Measurements from ENCODE around the gene SLC7A1. TPM values are rescaled to one million over a fixed set of nuclear protein-coding genes. Genes with fewer than 3 reads are reported as not detected.

SLC7A1 gene
- total RNA-seq, 1 donor = 28.1 TPM

DNA sequence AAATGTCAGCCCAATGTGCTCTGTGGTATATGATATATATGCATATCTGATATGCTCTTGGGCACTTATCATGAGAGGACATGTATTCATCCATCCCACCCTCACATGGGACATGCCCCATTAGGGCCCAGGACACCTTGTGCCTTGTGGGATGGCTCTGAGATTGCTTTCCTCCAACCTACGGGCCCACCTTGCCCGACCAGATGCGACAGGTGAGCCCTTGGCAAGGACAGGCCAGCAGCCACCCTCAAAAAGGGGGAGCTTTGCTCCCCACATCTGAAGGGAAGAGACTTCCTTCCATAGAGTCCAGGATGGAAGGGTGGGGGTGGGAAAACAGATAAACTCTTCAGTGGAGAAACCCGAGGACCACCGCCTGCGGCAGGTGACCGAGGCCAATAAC lies 58.6 kb downstream of the SLC7A1 start:
- DNase-seq (ENCODE audit: low read depth) = no peak
- TF ChIP-seq, protein P1, sequence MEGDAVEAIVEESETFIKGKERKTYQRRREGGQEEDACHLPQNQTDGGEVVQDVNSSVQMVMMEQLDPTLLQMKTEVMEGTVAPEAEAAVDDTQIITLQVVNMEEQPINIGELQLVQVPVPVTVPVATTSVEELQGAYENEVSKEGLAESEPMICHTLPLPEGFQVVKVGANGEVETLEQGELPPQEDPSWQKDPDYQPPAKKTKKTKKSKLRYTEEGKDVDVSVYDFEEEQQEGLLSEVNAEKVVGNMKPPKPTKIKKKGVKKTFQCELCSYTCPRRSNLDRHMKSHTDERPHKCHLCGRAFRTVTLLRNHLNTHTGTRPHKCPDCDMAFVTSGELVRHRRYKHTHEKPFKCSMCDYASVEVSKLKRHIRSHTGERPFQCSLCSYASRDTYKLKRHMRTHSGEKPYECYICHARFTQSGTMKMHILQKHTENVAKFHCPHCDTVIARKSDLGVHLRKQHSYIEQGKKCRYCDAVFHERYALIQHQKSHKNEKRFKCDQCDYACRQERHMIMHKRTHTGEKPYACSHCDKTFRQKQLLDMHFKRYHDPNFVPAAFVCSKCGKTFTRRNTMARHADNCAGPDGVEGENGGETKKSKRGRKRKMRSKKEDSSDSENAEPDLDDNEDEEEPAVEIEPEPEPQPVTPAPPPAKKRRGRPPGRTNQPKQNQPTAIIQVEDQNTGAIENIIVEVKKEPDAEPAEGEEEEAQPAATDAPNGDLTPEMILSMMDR (IDR thresholded peaks at IDR 0.05; ENCODE audit: insufficient read depth, low read depth, low read length) = no peak
- H3K4me3 ChIP-seq (ENCODE audit: low read depth, low read length) = no peak overlapping the region

DNA sequence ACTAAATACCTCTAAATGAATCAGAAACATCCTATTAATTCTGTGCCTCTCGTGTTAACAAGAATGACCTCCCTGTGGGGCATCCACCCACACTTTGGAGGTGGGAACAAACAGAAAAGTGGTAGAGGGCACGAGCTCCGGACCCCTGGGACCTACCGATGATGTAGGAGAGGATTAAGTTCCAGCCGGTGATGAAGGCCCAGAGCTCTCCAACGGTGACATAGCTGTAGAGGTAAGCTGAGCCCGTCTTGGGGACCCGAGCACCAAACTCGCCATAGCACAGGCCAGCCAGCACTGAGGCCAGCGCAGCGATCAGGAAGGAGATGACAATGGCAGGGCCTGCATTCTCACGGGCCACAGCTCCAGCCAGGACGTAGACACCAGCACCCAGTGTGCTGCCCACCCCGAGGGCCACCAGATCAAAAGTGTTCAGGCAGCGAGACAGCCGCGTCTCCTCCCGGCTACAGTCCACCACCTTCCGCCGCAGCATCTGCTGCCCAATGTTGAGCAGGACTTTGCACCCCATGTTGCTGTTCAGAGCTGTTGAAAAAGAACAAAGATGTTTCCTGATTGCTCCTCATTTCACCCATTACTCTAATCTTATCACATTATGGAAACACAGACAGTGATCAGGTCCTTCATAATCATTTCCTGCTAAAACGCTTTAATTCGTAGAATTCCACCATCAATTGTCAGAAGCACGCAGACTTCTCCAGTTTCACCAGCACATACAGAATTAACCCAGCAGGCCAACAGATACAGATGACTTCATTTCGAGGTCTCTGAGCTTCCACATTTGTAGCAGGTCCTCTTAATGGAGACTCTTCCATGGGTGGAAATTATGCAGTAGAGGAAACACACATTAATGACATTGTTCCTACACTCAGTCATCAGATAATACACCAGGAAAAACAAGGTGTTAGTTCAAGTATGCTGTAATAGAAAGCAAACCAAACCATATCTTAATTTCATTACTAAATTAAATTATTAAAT lies 59.5 kb downstream of the SLC7A1 start:
- TF ChIP-seq, protein P1 (IDR thresholded peaks at IDR 0.05; ENCODE audit: insufficient read depth, low read depth, low read length) = no peak
- no peak for DNase-seq (ENCODE audit: low read depth)
- H3K4me3 ChIP-seq (ENCODE audit: low read depth, low read length) = no peak overlapping the region

DNA sequence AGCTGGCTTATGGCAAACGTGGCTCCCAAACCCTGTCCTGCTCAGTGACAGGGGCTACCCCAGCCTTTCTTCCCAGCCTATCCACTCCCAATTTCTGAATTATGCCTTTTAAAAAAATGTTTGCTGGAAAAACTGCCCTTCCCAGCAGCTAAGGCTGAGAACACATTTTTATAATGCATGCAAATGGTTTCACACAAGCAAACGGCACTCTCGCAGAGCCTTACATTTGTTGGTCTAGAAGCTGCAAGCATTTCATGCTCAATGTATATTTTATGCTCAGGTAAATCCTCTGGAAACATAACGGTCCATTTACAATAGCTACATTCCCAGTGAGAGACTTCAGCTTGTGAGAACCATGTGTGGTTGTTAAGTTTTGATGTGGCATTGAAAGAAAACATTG lies 61.4 kb downstream of the SLC7A1 start:
- TF ChIP-seq, protein P1 (IDR thresholded peaks at IDR 0.05; ENCODE audit: insufficient read depth, low read depth, low read length) = no peak
- H3K4me3 ChIP-seq (ENCODE audit: low read depth, low read length) = no peak overlapping the region
- no peak for DNase-seq (ENCODE audit: low read depth)

DNA sequence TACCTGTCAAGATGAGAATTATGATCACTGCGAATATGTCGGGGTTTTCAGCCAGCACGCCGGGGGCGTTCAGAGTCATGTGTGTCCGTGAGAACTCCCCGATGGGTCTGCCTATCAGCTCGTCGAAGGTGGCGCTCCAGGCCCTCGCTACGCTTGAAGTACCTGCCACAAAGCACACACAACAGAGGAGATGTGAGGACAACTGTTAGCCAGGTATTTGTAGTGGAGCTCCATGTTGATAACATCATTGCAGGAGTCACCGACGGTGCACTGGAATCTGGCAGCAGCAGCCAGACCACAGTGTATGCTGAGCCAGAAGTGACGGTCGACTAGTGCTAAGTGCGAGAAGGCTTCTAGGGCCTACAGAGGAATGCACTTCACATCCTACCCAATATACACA lies 62.7 kb downstream of the SLC7A1 start:
- no peak for DNase-seq (ENCODE audit: low read depth)

DNA sequence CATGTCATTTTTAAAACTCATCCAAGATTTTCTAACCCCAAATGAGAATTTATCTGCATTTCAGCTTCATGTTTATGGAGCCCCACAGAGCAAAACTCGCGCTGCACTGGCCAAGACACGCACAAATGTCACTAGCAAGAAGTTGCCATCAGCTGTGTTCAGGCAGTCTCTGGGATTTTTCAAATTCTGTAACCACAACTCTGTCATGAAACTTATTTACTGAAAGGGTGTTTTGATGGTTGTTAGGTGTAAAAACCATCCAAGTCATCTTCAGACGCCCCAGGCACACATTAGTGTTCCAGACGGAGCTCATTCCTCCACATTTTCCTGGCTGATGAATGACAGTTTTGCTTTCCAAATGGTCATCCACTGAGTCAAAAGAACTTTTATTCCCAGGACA lies 63.4 kb downstream of the SLC7A1 start:
- DNase-seq (ENCODE audit: low read depth) = peak; percentile 32
- TF ChIP-seq, protein P1 (IDR thresholded peaks at IDR 0.05; ENCODE audit: insufficient read depth, low read depth, low read length) = no peak

More for the DNA sequence above, 62.7 kb downstream of the SLC7A1 start:
- no peak overlapping the region for H3K4me3 ChIP-seq (ENCODE audit: low read depth, low read length)
- TF ChIP-seq, protein P1 (IDR thresholded peaks at IDR 0.05; ENCODE audit: insufficient read depth, low read depth, low read length) = no peak

DNA sequence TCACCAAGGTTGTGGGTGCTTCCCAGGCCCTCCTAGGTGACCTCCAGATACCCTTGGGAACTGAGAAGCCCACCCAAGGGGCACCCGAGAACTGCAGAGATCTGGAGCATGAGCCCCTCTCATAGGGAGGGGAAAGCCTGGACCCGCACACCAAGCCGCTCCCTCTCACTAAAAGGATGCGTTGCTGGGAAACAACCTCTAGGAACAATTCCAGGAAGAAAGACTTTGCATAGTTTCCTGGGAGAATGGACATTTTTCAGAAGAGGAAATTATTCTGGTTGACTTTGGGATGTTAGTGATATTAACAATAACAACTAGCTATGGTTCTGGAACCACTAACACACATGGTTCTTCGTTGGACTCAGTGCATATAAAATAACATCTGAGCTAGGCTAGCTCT lies 64.6 kb downstream of the SLC7A1 start:
- TF ChIP-seq, protein P1 (IDR thresholded peaks at IDR 0.05; ENCODE audit: insufficient read depth, low read depth, low read length) = no peak
- H3K4me3 ChIP-seq (ENCODE audit: low read depth, low read length) = no peak overlapping the region
- no peak for DNase-seq (ENCODE audit: low read depth)

More for the DNA sequence above, 63.4 kb downstream of the SLC7A1 start:
- no peak overlapping the region for H3K4me3 ChIP-seq (ENCODE audit: low read depth, low read length)

Measured in fibroblast of villous mesenchyme (primary cell).